Epithelial cell of esophagus (primary cell): ENCODE data around the gene APC.

Experiments
- DNase-seq: peaks from one replicate; pipeline ENCODE4 v3.0.0; 2010; ENCODE audit warnings: low read depth
- H3K4me3 ChIP-seq: 2 replicates; pipeline ENCODE4 v1.5.1; 2011; ENCODE audit warnings: mild to moderate bottlenecking, low read length, control low read depth
- TF ChIP-seq, protein P1 (sequence below): IDR thresholded peaks from 2 replicates; pipeline ENCODE4 v1.5.1; 2011; ENCODE audit warnings: low read depth, mild to moderate bottlenecking, low read length, control low read depth, inconsistent platforms; ENCODE audit not compliant: insufficient read depth; ENCODE audit errors: missing control alignments

The APC gene

DNA sequence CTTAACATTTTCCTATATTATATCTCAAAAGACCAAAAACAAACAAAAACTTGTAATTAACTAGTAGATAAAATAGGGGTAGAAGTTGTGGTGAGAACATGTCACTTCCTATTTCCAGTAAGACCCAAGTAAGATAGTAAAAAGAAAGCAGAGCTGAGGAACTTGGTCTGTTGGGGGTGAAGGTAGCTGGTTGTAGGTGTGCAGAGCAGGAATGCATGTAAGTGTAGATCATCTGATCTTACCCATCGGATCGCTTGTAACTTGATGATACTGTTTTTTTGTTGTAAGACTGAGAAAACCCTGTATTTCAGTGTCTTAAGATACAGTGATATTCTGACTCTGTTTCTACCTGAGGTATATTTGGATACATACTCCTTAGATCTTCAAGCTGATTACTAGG is 129.1 kb downstream of the APC start:
- TF ChIP-seq, protein P1, sequence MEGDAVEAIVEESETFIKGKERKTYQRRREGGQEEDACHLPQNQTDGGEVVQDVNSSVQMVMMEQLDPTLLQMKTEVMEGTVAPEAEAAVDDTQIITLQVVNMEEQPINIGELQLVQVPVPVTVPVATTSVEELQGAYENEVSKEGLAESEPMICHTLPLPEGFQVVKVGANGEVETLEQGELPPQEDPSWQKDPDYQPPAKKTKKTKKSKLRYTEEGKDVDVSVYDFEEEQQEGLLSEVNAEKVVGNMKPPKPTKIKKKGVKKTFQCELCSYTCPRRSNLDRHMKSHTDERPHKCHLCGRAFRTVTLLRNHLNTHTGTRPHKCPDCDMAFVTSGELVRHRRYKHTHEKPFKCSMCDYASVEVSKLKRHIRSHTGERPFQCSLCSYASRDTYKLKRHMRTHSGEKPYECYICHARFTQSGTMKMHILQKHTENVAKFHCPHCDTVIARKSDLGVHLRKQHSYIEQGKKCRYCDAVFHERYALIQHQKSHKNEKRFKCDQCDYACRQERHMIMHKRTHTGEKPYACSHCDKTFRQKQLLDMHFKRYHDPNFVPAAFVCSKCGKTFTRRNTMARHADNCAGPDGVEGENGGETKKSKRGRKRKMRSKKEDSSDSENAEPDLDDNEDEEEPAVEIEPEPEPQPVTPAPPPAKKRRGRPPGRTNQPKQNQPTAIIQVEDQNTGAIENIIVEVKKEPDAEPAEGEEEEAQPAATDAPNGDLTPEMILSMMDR: no peak
- H3K4me3 ChIP-seq: no peak overlapping the region
- DNase-seq: no peak

DNA sequence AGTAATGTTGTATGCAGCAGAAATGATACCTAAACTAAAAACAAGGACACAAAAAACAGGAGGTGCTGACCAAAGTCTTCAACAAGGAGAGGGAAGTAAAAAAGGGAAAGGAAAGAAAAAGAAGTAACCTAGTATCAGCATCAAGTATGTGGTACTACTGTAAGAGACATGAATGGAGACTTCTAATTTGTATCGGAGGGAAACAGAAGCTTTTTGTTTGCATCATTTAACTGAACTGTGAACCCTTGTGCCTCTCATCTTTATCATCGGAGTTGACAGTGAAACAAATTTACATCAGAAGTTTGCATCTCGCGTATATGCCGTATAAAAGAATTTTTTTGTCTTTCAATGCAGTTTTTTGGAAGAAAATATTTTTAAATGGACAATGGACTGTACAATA is 129.7 kb downstream of the APC start:
- no peak for DNase-seq

DNA sequence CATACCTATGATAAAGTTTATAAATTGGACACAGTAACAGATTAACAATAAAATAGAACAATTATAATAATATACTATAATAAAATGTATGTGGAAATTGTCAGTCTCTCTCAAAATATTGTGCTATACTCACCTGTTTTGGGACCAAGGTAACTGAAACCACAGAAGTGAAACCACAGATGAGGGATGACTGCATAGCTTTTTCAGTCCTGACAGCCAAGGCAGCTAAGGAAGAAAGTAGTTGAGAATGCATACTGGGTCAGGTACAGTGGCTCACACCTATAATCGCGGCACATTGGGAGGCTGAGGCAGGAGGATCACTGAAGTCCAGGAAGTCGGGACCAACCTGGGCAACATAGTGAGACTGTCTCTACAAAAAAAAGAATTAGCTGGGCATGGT is 132.3 kb downstream of the APC start:
- no peak overlapping the region for H3K4me3 ChIP-seq
- DNase-seq: no peak
- TF ChIP-seq, protein P1: no peak

More for the DNA sequence above, 129.7 kb downstream of the APC start:
- TF ChIP-seq, protein P1: no peak
- no peak overlapping the region for H3K4me3 ChIP-seq

DNA sequence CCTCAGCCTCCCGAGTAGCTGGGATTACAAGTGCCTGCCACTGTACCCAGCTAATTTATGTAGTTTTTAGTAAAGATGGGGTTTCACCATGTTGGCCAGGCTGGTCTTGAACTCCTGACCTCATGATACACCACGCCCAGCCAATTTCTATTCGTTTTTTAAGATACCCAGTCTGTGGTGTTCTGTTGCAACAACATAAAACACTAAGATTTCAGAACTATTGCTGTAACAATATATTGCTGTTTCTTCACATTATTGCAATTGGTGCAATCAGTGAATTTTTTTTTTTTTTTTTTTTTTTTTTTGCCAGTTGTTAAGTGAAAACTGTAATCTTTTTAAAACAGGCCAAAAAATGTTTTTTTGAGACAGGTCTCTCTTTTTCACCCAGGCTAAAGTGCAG is 133.3 kb downstream of the APC start:
- DNase-seq: no peak
- no peak overlapping the region for H3K4me3 ChIP-seq
- TF ChIP-seq, protein P1: no peak

DNA sequence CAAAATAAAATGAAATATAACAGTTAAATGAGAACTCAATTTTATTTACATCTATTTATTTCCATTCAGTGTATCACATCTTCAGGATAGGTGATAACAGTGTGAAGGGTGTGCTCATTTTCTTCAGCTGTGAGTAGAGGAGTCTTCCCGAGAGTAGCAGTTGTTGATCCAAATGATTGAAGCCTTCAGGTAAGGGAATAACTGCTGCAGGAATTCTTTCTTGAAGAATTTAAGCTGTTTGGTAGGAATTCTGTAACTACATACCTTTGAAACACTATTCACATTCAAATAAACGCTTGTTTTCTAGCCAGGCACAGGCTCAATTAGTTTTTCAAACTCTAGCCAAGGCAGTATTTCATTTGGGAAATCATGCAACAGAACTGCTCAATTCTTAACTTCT is 138.7 kb downstream of the APC start:
- TF ChIP-seq, protein P1: no peak
- no peak overlapping the region for H3K4me3 ChIP-seq
- DNase-seq: no peak

DNA sequence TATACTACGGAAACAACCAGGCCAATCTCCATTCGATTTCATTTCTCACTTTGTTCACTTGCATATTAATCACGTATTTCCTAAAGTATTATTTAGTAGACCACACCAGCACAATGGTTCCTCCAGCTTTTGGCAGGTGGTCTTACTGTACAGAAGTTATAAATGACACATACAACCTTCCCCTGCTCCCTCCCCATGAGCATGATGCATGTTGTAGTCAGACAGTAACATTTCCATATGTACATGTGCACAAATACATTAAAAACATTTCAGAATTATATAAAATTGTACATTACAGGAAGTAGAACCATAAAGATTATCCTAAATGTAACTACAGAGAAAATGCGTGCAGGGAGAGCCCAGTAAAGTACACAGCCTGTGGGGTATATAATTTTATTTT is 140.4 kb downstream of the APC start:
- H3K4me3 ChIP-seq: no peak overlapping the region
- TF ChIP-seq, protein P1: no peak
- no peak for DNase-seq

DNA sequence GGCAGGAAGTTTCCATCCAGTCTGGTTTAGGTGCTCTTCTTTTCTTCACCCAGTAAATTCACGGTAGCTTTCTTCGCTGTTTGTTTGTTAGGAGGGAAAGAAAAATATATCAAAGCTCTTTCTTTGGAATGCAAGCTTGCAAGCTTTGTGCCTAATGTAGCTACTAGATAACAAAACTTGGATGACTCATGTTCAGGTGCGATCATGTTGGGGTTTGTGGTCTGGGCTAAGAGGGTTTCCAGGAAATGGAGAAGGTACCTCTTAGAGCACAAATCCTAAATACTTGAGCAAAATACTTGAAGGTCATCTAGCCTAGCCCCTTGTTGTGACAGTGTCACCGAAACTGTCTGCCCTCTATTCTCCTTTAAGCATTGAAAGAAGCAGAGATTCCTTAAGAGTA is 141.1 kb downstream of the APC start:
- TF ChIP-seq, protein P1: no peak
- peak; percentile 78 for DNase-seq
- H3K4me3 ChIP-seq: no peak overlapping the region
